HG02852 (cell line): ENCODE data around the gene WDR90.
A peak's percentile ranks its signal among the peaks of the same experiment; 100 is the strongest.

Experiments
- ATAC-seq: cut with Tn5 transposase; IDR thresholded peaks from one replicate; pipeline ENCODE4 v1.9.1; 2021; ENCODE audit warnings: mild to moderate bottlenecking, moderate library complexity; ENCODE audit not compliant: unreplicated experiment

WDR90 gene

DNA sequence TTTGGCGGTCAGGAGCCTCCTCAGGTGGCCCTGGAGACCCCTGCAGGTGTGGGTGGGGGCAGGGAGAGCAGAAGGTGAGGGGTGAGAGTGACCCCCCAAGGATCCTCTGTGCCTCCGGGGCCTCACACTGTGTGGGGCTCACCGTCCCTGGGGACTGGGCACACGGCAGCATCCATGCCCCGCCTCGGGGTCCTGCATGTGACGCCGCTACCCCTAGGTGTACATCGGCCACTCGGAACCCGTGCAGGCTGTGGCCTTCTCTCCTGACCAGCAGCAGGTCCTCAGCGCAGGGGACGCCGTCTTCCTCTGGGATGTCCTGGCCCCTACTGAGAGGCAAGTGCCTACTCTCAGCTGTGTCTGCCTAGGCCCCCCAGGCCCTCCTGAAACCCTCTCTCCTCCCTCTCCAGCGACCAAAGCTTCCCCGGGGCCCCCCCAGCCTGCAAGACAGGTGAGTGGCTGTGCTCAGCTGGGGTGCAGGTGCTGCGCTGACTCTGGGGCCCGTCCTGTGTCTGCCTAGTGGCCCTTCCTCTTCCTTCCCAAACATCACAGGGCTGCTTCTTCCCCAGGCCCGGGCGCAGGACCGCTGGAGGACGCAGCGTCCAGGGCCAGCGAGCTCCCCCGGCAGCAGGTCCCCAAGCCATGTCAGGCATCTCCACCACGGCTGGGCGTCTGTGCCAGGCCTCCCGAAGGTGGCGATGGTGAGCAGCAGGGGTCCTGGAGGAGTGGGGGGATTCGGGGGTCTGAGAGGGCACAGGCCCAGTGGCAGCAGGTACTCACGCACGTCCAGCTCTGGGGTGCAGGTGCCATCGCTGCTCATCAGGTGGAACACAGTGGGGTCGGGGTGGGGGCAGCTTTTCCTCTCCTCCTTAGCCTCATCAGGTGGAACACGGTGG, 9.8 kb downstream of the WDR90 start:
- ATAC-seq: no peak

DNA sequence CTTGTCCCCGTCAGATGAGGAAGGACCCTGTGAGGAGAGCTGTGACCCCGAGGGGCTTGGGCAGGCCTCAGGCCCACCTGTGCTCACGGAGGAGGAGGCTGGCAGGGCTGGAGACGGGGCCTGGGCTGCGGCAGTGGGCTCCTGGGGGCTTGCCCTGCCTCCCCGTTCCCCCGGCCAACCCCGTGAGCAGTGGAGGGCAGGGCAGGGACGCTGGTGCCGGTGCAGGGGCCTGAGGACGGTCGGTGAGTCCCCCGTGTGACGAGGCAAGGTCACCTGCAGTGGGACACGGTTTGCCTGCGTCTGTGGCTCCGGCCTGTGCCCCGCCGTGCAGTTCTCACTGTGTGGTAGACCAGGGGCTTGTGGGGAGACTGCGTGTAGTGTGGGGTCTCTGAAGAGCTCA, 10.5 kb downstream of the WDR90 start:
- no peak for ATAC-seq

- ATAC-seq: no peak
Observed at GRCh38 chr16:660132-660458, 10.9 kb downstream of the WDR90 start.

DNA sequence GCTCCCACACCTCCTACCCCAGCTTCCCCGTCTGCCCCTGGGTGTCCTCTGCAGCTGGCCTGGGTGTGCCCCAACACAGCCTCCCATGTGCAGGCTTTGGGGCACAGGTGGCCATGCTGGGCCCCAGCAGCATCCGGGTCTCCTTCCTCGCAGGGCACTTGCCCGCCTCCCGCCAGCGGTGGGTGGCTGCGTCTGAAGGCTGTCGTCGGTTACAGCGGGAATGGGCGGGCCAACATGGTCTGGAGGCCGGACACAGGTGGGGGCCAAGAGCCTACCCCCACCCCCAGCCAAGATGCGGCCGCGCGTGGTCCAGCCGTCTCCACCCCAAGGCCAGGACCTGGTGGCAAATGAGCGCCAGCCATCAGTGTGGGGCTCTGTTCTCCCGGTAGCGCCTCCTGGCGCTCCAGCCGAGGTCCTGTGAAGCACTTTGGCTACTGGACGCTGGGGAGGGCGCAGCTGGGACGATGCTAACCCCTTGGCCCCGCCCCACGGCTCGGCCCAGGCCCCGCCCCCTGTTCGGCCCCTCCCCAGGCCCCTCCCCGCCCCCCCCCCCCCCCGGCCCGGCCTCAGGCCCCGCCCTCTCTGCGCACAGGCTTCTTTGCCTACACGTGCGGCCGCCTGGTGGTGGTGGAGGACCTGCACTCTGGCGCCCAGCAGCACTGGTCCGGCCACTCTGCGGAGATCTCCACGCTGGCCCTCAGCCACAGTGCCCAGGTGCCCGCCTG, 11.5 kb downstream of the WDR90 start:
- peak; percentile 47 for ATAC-seq

DNA sequence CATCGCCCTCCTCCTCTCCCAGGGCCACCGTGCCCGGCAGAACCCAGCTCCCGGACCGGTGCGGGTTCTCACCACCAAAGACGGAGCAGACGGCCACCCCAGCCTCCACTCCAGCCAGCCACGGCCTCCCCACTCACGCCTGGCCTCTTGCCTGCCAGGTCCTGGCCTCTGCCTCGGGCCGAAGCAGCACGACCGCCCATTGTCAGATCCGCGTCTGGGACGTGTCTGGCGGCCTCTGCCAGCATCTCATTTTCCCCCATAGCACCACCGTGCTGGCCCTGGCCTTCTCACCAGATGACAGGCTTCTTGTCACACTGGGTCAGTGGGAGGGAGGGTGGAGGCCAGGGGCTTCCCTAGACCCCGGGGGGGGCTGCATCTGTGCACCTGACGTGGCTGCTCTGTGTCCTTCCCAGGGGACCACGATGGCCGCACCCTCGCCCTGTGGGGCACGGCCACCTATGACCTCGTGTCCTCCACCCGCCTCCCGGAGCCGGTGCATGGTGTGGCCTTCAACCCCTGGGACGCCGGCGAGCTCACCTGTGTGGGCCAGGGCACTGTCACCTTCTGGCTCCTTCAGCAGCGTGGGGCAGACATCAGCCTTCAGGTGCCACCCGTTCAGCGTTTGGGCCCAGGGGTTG, 12.1 kb downstream of the WDR90 start:
- ATAC-seq: peak; percentile 17

DNA sequence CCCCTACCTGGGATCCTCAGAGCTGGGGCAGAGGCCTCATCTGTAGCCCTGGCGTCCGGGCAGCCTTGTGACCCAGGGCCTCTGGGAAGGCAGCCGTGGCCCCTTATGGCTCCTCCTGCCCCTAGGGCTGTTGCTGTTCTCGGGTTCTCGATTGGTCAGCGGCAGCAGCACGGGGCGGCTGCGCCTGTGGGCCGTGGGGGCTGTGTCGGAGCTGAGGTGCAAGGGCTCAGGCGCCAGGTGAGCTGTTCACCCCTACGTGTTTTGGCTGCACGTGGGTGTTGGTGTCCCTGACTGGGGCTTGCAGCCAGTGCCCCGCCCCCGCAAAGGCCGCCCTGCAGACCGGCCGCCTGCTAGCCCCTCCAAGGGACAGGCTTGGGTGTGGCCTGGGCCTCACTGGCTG, 12.9 kb downstream of the WDR90 start:
- no peak for ATAC-seq

DNA sequence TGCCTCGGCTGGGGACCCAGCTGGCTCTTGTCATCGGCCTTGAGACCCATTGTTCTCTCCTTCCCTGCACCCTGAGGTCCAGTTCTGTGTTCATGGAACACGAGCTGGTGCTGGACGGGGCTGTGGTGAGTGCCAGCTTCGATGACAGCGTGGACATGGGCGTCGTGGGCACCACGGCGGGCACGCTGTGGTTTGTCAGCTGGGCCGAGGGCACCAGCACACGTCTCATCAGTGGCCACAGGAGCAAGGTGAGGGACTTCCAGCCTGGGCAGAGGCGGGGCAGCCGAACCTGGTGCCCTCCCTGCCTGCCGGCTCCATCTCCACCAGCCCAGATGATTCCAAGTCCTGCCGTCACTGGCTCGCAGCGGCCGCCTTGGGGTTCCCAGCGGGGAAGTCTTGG, 13.4 kb downstream of the WDR90 start:
- no peak for ATAC-seq

DNA sequence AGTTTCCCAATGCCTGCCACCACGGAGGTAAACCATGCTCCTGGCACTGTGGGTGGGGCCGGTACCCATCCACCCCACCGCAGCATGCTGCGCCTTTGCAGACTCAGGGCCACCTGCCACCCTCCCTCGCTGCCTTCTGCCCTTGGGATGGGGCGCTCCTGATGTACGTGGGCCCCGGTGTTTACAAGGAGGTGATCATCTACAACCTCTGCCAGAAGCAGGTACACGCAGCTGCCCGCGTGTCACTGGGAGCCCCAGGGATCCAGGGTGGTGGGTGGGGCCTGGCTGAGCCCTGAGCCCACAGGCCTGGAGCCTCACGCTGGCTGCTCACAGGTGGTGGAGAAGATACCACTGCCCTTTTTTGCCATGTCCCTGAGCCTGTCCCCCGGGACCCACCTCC, 17.4 kb downstream of the WDR90 start:
- ATAC-seq: no peak

- ATAC-seq: no peak
Observed at GRCh38 chr16:667113-667779, 18.1 kb downstream of the WDR90 start.

- ATAC-seq: peak; percentile 80
Observed at GRCh38 chr16:667780-668518, 18.8 kb downstream of the WDR90 start, which contains the start of gene RHOT2. RHOT2 (plus strand) TSS chr16:668132; CDS start chr16:668200, 68 bp downstream.

DNA sequence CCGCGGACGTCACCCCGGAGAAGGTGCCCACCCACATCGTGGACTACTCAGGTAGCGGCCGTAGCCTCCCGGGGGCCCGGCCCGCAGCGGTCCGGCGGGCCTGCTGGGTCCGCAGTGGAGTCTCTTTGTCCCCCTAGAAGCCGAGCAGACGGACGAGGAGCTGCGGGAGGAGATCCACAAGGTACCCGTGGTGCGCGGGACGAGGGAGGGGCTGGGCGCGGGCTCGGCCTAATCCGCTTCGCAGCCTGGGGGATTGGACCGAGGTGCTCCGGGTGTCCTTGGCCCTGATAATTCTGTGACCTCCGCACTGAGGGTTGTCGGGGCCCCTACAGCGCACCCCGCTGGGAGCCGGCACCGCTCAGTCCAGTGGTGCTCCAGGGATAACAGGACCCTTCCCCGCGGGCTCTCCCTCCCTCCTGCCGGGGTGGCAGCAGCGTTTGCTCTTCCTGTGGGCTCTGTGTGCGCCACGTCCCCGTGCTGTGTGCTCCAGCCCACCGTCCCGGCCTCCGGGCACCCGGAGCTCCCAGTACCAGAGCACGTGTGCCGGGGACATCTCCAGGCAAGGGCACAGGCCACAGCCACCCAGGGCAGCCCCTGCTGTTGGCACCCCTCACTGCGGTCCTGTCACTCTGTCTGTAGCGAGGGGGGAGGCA, 19.5 kb downstream of the WDR90 start:
- peak; percentile 10 for ATAC-seq

- ATAC-seq: no peak
Observed at GRCh38 chr16:669666-670065, 20.5 kb downstream of the WDR90 start.

DNA sequence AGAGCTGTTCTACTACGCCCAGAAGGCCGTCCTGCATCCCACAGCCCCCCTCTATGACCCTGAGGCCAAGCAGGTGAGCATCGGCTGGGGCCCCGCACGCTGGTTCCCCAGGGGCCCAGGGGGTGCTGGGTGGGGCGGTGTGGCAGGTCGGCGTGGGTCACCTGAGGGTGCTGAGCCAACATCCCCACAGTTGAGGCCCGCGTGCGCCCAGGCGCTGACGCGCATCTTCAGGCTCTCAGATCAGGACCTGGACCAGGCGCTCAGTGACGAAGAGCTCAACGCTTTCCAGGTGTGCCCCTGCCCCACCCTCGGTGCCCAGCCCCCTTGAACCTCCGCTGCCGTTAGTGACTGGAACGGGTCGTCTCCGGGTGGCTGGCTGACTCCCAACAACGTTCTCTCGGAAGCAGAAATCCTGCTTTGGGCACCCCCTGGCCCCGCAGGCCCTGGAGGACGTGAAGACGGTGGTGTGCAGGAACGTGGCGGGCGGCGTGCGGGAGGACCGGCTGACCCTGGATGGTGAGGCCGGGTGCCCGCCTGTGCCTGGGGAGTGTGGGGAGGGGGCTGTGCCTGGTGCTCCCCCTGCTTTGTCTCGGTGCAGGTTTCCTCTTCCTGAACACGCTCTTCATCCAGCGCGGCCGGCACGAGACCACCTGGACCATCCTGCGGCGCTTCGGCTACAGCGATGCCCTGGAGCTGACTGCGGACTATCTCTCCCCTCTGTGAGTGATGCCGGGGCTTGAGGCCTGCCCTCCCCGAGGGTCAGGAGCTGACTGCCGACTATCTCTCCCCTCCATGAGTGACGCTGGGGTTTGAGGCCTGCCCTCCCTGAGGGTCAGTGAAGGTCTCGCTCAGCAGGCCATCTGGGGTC, 21.6 kb downstream of the WDR90 start:
- no peak for ATAC-seq

DNA sequence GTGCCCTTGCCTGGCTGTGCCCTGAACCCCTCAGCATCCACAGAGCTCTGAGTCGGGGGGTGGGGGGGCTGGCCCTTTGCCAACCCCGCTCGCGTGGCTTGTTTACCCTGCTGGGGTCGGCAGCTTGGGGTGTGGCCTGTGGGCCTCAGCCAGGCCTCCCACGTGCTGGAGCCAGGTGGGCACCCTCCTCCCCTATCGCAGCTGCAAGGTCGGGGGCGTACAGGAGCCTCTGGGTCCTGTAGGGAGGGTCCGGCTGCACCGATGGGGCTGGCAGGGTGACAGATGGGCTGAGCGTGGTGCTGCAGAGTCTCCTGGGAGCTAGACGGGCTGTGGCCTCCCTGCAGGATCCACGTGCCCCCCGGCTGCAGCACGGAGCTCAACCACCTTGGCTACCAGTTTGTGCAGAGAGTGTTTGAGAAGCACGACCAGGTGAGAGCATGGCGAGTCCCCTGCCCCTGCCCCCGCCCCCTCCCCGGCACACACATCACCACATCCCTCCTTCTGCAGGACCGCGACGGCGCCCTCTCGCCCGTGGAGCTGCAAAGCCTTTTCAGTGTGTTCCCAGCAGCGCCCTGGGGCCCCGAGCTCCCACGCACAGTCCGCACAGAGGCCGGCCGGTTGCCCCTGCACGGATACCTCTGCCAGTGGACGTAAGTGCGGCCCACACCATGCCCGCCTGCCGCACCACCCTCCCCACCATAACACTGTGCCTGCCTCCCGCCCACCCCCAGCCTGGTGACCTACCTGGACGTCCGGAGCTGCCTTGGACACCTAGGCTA, 22.4 kb downstream of the WDR90 start:
- ATAC-seq: no peak

DNA sequence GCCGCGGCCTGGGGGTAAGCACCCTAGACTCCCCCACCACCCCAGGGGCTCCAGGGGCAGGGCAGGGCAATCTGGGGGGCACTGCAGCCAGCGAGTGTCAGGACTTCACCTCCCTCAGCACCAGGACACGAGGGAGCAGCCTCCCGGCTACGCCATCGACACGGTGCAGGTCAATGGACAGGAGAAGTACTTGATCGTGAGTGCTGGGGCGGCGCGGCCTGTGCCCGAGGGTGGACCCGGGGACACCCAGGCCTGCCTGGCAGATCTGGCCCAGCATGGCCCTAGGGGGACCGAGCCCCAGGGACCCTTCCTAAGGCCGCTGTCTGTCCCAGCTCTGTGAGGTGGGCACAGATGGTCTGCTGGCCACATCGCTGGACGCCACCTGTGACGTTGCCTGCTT, 23.2 kb downstream of the WDR90 start:
- ATAC-seq: no peak

DNA sequence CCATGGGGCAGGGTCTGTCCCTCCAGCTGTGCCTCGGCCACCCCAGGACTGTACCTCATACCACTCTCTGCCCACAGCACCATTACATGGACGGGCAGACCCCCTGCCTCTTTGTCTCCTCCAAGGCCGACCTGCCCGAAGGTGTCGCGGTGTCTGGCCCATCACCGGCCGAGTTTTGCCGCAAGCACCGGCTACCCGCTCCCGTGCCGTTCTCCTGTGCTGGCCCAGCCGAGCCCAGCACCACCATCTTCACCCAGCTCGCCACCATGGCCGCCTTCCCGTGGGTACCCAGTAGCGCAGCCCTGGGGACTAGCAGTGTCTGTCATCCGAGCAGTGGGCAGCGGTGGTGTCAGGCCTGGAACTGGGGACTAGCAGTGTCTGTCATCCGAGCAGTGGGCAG, 23.7 kb downstream of the WDR90 start:
- ATAC-seq: no peak

DNA sequence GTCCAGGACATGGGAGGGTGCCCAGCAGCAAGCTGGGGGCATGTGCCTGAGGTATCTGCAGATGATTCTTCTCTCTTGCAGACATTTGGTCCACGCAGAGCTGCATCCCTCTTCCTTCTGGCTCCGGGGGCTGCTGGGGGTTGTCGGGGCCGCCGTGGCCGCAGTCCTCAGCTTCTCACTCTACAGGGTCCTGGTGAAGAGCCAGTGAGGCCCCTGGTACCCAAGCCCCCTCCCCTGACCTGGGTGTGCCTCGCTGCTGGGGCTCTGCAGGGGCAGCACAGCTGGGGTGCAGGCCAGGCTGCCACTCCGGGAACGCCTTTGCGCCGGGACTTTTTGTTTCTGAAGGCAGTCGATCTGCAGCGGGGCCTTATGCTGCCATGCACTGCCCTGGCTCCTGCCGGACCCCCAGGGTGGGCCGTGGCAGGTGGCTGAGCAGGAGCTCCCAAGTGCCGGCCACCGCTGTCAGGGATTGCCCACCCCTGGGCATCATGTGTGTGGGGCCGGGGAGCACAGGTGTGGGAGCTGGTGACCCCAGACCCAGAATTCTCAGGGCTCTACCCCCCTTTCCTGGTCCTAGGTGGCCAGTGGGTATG, 24.3 kb downstream of the WDR90 start:
- no peak for ATAC-seq
